ENCODE results near the gene C3orf18.

GRCh38 chr3:50594253-50594785, 26.8 kb upstream of the C3orf18 start:
- TF ChIP-seq POLR2A (IDR thresholded peaks at IDR 0.05) (no peak), CTCF (IDR thresholded peaks at IDR 0.05) (no peak)

All from adrenal gland (tissue), 5 donors.